ENCODE data around the gene SPEG.

The SPEG gene

DNA sequence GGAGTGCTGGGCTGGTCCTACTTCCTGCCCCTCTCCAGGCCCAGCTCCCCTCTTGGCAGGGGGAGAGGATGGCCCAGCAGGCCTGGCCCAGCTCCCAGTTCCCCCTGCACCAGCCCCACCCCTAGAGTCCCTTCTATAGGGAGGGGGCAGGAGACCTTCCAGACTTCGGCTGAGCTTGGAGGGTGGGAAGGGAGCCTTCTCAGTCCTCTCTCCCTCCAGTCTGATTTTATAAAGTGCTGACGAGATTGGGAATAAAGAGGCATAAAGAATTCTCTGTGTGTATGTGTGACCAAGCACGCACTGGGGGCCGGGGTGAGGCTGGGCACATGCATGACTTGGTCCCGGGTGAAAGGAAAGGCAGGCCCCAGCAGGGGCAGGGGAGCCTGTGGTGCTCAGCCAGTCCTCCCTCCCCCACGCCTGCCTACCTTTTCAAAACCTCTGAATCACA lies 103.9 kb downstream of the SPEG start:
- no peak for DNase-seq

DNA sequence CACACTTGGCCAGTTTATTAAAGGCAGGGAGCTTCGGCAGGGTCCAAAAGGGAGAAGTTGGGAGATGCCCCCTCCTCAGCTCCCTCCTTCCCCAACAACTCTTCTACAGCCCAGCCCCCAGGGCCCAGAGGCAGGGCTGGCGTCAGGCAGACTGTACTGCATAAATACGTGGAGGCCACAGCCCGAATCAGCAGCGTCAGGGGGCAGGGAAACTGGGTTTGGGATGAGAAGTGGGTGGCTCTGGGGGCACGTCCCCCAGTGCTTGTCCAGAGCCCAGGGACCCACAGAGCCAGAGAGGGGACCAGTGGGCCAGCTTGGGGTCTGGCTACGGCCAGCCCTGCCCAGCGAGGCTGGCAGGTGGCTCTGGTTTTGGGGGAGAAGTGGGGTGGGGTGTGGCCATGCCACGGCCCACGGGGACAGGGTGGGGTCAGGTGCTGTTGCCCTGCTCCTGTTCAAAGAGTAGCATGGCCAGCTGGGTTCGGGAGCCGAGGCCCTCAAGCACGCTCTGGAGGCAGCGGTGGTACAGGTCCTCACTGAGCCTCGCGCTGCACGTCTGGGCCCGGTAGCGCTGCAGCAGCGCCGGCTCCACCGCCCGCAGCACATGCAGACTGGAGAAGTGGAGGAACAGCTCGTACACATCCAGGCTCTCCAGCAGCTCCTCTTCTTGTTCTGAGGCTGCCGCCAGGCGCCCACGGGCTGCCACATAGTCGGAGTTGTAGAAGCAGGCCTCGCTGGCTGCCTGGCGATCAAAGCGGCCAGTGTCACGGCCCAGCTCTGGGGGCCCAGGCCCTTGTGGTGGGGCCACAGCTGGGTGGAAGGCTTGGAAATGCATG lies 104.5 kb downstream of the SPEG start:
- no peak for DNase-seq

DNA sequence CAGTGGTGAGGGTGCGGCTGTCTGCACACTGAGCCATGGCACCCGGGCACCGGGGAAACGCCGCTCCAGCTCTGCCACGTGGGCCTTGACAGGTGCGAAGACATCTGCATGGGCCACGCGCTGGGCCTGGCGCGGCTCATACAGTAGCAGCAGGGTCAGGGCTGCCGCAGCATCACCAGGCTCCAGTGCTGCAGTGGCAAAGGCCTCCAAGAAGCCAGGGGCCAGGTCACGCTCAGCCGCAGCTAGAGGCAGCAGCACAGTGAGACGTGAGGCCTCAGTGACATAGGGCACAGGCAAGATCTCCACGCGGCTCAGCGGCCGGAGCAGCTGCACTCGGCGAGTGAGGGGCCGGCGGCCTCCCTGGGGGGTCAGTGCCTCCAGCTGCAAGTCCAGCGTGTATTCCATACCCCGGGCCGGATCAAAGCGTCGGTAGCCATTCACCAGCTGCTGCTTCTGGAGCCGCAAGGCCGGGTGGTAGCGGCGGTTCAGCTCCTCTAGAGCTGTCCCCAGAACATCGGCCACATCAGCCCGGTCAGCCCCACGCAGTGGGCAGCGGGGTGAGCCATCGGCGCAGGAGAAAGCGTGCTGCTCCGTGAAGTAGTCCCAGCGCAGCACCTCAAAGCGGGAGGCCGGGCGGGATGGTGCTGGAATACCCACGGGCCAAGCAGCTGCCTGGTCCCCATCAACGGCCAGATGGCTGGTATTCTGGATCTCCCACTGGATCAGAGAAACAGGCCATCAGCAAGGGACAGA lies 105.5 kb downstream of the SPEG start:
- no peak for DNase-seq

DNA sequence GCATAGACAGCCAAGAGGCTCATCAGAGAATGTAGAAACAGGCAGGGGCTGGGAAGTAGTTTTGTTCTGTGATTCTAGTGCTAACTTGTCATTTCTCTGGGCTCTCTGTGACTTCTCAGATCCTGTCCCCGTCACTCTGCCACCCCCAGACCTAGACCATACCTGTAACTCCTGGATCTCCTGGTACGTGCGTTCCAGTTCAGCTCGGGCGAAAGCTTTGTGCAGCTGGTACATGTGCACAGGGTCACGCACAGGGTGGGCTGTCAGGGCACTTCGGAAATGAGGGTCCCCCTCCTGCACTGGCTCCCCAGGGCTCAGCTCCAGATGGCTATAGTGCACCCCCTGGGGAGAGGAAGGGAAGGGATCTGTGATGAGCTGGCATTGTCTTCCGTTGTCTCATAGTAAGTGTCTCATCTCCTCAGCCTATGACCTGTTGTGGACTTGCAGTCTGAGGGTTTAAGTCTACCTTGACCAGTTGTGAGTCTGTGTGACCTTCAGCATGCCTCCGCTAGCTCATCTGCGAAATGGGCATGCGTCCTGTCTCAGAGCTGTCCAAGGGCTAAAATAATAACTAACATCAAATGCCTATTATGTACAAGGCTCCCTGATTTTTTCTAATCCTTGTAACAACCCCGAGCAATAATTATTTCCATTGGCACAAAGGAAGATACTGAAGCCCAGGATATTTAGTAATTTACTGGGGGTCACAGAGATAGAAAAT lies 106.3 kb downstream of the SPEG start:
- DNase-seq: no peak

DNA sequence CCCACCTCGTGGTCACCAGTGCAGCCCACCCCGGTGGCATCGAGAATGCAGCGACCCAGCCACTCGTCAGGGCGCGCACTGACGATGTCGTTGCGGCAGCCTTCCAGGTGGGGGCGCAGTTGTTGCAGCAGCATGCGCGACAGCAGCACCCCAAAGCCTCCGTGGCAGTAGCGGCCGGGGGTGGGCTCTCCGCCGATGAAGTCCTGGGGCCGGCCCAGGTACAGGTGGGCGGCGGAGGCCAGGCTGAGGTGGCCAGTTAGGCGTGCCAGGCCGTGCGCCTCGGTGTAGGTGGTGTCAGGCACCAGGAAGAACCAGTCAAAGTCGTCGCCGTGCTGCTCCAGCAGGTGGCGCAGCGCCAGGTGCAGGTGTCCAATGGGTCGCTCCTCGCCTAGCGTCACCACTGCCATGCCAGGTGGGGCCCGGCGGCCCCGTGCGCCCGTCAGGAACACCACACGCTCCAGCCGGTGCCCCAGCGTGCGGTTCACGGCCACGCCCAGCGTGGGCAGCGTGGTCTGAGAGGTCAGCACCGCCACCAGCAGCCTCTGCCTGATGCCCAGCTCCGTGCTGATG lies 107.1 kb downstream of the SPEG start:
- DNase-seq: peak; percentile 92

DNA sequence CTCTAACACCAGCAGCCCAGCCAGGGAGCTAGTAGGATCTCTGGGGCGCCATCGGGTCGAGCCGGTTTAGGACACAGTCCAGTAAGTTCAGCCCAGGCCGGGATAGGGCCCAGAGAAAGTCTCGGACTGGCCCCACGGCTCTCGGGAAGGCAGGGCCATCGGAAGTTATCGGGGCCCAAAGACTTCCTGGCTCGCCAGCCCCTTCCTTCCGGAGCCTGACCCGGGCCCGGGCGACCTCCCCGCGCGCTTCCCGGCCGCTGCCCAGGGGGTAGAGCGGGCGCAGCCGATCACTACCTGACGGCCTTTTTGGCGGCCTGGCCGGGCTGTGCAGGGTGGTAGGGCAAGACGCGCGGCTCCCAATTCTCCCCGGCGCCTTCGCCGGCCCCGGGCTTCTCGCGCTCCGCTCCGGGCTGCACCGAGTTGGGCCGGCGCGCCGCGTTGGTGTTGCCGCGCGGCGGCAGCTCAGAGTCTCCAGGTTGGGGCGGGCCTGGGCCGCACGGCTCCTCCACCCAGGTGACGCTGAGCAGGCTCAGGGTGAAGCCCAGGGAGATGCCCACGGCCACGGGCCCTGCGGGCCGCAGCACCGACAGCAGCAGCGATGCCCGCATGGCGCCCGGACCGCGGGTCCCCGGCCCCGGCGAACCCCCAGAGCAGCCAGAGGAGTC lies 108.4 kb downstream of the SPEG start:
- peak; percentile 52 for DNase-seq

DNA sequence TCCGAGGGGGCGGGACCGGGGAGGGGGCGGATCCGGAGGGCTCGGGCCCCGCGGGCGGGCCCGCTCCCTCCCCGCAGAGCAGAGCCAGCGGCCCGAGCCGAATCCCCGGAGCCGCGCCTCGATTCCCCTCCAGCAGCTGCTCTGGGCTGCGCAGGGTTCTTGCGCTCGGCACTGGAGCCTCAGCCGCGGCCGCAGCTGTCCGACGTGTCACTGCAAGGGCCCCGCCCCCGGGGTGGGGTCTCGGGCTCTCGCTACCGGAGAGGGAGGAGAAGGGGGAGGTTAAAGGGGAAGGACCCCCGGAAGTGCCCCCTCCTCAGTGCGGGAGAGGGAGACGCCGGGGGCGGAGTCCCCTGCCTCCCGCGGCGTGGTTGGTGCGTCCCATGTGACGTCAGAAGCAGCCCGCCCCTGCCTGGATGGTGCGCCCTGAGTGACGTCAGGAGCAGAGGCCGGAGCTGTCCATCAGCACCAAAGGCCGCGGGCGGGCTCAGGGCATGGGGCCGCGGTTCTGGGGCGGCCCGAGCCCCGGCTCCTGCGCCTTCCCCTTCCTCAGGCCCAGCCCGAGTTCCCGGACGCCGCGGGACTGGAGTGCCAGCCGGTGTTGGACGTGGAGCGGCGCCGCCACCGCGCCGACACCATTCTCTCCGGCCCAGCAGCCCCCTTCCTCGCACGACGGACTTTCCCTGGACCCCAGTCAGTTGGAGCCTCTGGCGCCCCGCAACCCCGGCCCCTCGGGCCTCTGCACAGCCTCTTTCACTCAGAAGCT lies 109.1 kb downstream of the SPEG start, which contains the start of the genes CHPF and TMEM198:
Gene CHPF, minus strand, starts transcription at position 214 of the 763 bp plus-strand sequence. CDS start 271 bp downstream, outside the sequence.
Gene TMEM198, plus strand, starts transcription at position 433 of the 763 bp plus-strand sequence. CDS start 700 bp downstream, outside the sequence.
- DNase-seq: peak; percentile 96

DNA sequence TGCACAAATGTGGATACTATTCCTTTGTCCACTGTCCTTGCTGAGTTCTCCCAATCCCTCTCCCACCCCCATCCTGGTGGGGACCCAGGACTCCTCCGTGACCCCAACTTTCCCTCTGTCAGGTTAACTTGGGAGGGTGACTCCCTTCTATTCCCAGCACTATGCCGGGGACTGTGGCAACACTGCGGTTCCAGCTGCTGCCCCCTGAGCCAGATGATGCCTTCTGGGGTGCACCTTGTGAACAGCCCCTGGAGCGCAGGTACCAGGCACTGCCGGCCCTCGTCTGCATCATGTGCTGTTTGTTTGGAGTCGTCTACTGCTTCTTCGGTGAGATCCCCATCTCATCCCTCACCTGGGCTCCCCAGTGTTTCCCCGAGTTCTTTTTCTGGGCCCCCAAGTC lies 109.9 kb downstream of the SPEG start:
- no peak for DNase-seq

DNA sequence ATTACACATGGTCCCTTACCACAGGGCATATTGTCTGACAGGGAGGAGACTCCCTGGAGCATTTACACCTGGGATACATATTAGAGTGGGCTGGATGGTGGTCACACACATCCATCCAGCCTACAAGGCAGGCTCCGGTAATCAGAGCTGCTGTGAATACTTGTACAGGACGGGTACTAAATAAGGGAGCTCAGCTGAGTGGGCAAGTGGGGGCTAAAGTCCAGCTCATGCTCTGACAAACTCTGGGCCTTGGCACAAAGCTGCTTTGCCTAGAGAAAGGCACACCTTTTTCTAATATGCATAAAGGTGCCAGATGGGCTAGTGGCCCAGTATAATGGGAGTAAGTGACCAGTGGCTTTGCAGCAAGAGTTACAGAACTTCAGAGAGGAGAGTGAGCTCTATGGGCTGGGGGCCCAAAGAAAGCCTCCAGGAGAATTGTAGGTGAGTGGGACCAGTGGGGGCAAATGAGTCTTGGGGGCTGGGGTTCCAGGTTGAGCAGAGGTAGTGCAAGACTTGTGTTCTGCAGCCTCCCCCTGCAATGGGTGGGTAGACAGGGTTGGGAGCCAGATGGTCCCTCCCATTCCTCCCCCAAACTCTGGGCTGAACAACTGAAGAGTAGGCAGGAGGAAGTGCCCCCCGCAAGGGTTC lies 110.8 kb downstream of the SPEG start:
- DNase-seq: no peak

DNA sequence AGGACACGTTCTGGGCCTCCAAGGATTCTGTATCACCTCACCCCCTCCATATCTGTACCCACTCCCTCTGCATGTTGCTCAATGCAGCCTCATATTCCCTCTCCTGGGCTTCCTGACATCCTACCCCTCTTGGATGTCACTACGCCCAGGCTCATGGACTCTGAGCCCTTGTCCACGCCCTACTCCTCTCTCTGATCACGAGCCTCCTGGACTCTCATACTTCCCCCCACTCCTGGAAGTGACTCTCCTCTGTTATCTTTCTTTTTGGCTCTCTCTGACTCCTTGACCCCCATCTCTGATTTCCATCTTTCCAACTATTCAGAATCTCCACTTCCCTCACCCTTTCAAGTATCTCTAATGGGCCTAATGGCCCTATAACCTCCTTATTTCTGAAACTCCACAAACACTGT lies 111.3 kb downstream of the SPEG start:
- DNase-seq: no peak

DNA sequence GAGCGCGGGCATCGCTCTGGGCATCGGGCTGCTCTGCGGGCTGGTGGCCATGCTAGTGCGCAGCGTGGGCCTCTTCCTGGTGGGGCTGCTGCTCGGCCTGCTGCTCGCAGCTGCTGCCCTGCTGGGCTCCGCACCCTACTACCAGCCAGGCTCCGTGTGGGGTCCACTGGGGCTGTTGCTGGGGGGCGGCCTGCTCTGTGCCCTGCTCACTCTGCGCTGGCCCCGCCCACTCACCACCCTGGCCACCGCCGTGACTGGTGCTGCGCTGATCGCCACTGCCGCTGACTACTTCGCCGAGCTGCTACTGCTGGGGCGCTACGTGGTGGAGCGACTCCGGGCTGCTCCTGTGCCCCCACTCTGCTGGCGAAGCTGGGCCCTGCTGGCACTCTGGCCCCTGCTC lies 113.0 kb downstream of the SPEG start:
- DNase-seq: no peak
